G401.6 (cell line): ENCODE data around the gene EIF4EBP2.

Source experiments
- FAIRE-seq: peaks from 2 replicates; lab custom pipeline; 2012; peaks lifted over from hg19 to GRCh38; lab: Jason Lieb, UNC

Gene EIF4EBP2

DNA sequence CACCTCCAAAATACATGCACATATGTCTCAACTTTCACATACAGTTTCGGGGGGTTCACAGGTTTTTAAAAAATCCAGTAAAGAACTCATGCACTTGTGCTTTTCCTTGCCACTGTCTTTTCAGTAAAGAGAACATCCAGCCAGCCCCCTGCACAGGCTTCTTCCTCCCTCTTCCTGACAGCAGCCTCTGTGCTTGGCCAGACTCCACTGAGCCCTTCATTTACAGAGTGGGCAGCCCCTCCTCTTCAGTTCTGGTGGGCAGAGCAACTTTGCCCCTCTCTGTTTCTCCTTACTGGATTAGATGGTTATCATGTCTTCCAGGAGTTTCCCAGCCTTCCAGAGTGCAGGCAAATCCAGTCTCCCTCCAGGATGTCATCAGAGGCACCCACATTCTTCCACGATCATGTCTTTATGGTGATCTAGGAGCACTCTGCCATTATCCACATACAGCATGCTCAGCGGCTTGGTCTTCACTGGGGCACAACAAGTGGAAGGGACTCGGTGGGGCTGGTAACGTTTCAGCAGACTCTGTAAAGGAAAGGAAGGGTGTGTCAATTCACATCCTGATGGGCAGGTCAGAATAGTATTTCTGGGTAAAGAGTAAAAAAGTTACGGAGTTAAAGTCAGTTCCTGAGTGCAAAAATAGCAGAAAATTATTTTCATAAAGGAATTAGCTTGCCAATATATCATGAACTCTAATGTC lies 28.8 kb downstream of the EIF4EBP2 start:
- no peak for FAIRE-seq

GRCh38 chr10:70433581-70434280 lies 29.8 kb downstream of the EIF4EBP2 start:
- no peak for FAIRE-seq

- no peak for FAIRE-seq
Measured at GRCh38 chr10:70435241-70436085, 31.5 kb downstream of the EIF4EBP2 start.

DNA sequence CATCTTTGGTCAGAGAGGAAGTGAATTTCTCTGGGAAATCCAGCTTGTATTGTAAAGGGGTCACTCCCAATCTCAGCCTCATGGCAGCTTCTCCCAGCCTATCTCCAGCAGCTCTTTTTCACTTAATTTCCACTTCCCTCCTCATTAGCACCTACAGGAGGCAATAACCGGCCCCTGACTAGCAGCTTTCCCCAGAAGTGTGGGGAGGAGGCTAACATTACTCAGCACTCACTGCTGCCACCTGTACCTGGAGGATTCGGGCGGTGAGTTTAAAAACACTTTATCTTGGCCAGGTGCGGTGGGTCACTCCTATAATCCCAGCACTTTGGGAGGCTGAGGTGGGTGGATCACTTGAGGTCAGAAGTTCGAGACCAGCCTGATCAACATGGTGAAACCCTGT lies 33.8 kb downstream of the EIF4EBP2 start:
- no peak for FAIRE-seq

- FAIRE-seq: no peak
Measured at GRCh38 chr10:70440296-70441160, 36.6 kb downstream of the EIF4EBP2 start.

DNA sequence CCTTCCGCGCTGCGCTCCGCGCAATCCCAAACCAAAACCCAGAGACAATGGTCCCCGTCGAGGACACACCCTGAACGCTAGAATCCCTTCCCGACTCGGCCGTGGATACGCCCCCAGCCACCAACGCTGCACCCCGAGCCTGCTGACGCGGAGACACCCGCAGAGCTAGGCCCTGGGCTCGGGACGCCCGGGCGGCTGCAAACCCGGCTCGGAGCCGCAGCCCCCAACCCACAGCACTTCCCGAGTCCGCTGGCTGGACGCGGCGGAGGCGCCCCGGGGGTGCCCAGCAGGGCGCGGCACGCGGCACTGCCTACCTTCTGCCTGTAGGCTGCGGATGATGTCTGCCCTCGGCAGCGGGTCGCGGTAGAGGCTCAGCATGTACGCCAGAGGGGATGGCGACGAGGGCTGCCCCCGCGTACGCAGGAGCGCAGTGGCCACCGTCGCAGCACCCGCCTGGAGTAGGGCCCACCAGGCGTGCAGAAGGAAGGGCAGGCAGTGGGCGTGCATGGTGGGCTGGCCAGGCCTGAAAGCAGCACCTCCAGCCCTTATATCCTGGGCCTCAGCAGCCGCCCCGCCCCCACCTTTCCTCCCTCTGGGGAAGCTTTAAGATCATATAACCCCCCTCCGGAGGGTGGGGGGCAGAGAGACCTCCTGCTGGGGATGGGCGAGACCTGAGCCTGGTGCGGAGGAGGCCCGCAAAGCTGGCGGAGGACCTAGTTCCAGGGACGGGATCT lies 37.4 kb downstream of the EIF4EBP2 start, which contains the start of gene NODAL:
Gene NODAL (minus strand): TSS at position 521 of the 734 bp plus-strand sequence. CDS start 14 bp downstream, at position 507.
- no peak for FAIRE-seq

DNA sequence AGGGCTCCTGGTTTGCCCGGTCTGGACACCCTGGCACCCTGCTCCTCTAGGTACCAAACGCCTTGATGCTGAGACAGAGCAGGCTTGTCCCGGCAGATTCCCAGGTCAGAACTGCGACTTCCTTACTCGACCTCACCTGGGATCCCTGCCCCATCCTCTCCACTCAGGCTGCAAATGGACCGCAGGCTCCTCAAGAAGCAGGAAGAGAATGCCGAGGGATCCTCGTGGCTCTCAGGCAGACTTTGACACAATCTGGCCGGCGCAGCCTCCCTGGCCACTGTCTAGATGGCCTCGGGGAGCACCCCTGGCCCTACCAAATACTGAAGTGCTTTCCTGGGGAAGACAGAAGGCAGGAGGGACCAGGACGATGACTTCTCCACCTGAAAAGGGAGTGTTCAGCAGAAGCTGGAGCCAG lies 38.0 kb downstream of the EIF4EBP2 start:
- no peak for FAIRE-seq

GRCh38 chr10:70442332-70442988 lies 38.5 kb downstream of the EIF4EBP2 start:
- FAIRE-seq: no peak

DNA sequence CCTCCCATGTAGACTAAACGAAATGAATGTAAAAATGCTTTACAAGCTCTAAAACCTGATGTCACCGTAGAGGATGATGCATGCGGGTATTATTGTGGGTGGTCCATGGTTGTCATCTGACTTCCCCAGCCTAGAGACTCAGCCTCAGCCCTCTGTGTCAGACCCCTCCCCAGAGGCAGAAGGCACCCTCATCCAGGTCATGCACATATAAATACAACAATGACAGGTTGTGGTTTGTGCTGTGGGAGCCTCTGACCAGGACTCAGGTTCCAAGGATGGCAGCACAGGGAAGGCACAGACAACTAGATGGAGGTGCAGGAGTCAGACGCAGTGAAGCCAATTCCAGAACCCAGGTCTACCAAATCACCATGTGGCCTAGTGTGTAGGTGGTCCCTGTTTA lies 40.8 kb downstream of the EIF4EBP2 start:
- no peak for FAIRE-seq

DNA sequence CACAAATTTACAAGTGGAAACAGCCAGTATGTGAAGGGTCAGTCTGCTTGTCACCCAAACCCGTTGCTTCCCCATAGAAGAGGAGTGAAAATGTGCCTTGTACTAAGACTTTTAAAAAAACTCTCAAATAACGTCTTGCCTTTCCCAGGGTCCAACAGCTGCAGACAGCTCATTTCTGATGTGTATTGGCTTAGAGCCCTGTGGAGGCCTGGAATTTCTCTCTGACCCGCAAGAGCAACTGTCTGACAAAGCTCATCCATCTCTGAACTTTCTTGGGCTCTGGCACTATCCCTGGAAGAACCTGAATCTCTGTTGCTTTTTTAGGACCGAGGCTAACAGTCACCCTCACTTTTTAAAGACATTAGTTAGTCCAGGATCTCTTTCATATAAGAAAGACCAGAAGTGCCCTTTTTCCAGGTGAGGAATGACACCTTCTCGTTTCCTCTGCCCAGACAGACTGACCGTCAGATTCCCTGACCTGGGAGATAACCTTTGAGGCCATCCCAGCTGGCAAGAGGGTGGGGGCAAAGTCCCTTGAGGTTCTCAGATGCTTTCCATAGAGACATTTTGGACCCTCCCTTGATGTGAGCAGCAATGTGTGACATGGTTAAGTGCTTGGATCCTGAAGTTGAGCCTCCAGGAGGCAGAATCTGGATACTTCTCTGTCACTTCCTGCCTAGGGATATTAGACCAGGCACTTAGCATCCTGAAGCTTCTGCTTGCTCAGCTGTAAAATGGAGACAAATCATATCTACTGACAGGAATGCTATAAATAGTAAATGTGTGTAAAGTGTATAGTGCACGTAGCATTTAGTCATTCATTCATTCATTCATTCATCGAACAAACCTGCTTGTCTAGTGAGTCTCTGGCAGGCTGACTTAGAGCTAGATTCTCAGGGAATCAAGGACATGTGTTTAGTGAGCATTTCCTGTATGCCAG lies 42.0 kb downstream of the EIF4EBP2 start:
- no peak for FAIRE-seq

DNA sequence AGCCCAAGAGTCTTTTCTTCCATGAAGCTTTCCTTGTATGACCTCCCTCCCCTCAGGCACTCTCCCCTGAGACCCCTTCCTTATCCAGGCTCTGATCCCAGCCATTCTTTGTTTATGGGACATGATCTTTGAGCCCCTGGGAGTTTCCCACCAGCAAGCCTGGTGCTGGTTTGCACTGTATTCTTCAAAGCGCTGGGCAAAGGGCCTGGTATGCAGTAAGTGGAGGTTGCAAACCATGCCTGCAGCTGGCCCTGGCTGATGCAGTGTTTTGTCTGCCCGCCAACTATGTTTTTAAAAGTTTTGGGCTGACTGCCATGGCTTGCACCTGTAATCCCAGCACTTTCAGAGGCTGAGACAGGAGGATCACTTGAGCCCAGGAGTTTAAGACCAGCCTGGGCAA lies 44.3 kb downstream of the EIF4EBP2 start:
- no peak for FAIRE-seq

DNA sequence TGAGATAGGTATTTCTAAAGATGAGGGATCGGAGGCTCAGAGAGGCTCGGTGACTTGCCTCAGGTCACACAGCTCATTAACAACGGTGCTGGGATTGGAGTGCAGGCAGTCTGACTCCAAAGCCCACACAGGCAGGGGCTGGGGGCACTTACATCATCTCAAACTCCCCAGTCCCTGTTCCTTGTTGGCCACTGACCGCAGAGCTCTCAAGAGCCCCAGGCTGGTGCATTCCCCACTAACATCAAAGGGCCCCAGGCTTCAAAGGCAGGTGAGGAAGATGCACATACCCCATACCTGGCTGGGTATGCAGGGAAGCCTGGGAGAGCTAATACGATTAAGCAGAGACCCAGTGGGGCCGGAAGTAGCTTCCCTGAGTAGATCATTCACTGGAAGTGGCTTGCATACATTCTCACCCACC lies 51.3 kb downstream of the EIF4EBP2 start:
- no peak for FAIRE-seq

DNA sequence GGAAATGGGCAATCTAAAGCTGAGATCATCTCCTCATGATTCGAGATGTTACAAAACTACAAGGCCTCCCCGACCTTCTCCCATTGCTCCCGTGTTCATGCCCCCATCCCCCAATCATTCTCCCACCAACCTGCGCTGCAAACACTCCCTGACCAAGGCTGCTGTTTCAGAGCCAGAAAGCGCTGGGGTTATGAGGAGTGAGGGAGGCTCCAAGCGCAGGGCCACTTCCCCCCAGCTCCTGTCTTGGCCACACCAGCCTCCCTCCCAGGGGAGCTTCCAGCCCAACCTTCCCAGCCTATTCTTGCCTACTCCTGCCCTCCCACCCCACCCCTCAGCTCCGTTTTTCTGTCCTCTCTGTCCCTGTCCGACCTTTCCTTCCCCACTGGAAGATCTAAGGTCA lies 52.2 kb downstream of the EIF4EBP2 start:
- FAIRE-seq: no peak

GRCh38 chr10:70457759-70458305 lies 53.9 kb downstream of the EIF4EBP2 start:
- no peak for FAIRE-seq

DNA sequence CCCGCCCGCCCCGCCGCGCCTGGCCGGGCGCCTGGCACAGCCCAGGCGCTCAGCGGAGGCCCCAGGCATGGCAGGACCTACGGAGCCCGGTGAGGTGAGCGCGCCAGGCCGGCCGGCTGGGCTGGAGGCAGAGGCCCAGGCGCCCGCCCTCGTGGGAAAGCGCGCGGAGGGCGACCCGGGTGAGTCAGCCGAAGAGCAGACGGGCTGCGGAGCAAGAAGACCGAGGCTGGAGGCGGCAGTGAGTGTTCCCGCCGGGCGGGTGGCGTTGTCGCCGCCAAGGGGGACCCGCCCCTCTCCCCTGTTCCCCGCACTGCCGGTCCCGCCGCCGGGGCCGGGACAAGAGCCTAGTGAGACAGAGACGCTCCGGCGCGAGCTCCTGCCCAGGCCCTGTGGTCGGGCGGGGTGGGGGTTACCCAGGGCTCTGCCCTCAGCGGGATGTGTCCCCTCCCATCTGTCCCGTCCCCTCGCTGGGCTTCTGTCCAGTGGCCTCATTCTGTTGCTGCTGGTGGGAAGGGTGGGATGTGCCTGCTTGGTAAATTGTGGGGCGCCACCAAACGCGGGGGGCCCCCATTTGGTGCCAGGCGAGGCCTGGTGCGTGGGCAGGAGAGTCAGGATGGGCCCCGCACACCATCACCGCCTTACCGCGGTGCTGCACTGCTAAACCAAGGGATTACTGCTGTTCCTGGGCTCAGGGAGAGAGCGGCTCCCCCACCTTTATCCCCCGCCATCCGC lies 54.5 kb downstream of the EIF4EBP2 start:
- no peak for FAIRE-seq

GRCh38 chr10:70459061-70459773 lies 55.3 kb downstream of the EIF4EBP2 start:
- FAIRE-seq: no peak

DNA sequence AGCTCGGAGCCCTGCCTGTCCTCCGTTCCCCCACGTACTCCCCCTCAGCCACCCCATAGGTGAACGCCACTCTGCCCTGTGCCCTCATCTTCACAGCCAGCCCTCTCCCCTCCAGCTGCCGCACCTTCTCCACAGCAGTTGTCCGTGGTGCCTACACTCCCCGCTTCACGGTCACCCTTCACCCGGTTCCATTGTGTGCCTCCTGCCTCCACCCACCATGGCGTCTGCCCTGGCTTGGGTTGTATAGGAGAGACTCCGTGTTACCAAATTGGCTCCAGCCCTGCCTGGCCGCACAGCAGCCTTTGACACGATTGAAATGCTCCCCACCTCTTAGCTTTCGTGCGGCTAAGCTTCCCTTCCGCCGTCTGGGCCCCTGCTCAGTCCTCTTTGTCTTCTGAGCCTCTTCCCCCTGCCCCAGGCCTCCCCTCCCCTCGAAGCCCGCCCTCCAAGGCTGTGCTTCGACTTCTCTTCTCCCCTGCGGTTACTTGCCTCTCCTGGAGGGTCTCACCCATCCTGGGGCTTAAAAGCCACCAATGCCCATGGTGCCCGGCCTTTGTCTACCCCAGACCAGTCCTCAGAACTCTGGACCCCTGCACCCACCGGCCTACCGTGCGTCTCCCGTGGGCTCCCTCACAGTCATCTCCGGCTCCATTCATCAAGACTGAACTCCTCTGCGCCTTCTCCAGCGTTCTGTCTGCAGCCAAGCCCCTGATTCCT lies 56.0 kb downstream of the EIF4EBP2 start:
- FAIRE-seq: no peak
